ENCODE measurements around the gene RETREG2. TPM values are rescaled to one million over a fixed set of nuclear protein-coding genes. Genes with fewer than 3 reads are reported as not detected.
A peak's percentile ranks its signal among the peaks of the same experiment; 100 is the strongest.

Gene RETREG2
- total and polyA plus RNA-seq, 7 donors: 36.6 to 81.3 (median 43.5) TPM

DNA sequence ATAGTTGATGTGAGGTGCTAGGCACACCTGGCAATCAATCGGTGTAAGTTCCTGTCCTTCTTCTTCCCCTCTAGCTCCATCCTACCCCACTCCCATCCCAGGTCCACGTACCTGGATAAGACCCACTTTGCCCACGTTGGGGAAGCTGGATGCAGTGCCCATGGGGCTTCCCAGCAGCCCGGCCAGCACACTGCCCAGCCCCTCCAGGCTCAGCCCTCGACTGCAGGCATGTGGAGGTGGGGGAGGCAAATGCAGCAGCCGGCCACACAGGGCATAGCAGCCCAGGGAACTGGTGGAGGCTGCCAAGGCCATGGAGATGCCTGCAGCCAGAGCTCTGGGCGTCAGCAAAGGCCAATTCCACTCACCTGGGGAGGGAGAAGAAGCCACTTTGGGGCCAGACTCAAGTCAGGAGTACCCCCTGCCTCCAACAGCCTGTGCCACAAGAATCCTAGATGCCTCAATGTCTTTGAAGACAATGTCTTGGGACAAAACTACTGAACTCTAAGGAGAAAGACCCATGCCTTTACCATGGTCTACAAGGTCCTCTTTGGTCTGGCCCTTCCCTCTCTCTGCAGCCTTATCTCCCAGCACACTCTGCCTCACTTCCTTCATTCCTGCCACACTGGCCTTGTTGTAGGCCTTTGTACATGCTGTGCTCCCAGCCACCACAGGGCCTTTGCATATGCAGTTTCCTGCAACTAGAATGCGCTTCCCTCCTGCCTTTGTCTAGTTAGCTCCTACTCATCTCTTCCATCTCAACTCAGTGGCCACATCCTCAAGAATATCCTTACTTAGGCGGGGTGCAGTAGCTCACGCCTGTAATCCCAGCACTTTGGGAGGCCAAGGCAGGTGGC is 12.8 kb upstream of the RETREG2 start:
- no peak for TF ChIP-seq POLR2AphosphoS5 (IDR thresholded peaks at IDR 0.05)
- TF ChIP-seq EP300 (IDR thresholded peaks at IDR 0.05): no peak
- TF ChIP-seq, protein P1, sequence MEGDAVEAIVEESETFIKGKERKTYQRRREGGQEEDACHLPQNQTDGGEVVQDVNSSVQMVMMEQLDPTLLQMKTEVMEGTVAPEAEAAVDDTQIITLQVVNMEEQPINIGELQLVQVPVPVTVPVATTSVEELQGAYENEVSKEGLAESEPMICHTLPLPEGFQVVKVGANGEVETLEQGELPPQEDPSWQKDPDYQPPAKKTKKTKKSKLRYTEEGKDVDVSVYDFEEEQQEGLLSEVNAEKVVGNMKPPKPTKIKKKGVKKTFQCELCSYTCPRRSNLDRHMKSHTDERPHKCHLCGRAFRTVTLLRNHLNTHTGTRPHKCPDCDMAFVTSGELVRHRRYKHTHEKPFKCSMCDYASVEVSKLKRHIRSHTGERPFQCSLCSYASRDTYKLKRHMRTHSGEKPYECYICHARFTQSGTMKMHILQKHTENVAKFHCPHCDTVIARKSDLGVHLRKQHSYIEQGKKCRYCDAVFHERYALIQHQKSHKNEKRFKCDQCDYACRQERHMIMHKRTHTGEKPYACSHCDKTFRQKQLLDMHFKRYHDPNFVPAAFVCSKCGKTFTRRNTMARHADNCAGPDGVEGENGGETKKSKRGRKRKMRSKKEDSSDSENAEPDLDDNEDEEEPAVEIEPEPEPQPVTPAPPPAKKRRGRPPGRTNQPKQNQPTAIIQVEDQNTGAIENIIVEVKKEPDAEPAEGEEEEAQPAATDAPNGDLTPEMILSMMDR (IDR thresholded peaks at IDR 0.05): no peak
- TF ChIP-seq POLR2A (IDR thresholded peaks at IDR 0.05): no peak
- H3K36me3 ChIP-seq: no peaks in the 10 kb centered on the region
- H3K27me3 ChIP-seq: no peaks in the 10 kb centered on the region
- no peak overlapping the region for H3K27ac ChIP-seq
- H3K9me3 ChIP-seq: no peaks in the 10 kb centered on the region
- no peak for DNase-seq
- no peak overlapping the region for H3K4me3 ChIP-seq
- WGBS, 2 donors: 93% methylated on average over 10 of the region's 10 CpGs
- H3K4me1 ChIP-seq: peaks cover 0 to 7% (median 5%) of the 10 kb centered on the region in 4 donors
- intact Hi-C loops (cut with DNase I): no loop called here

DNA sequence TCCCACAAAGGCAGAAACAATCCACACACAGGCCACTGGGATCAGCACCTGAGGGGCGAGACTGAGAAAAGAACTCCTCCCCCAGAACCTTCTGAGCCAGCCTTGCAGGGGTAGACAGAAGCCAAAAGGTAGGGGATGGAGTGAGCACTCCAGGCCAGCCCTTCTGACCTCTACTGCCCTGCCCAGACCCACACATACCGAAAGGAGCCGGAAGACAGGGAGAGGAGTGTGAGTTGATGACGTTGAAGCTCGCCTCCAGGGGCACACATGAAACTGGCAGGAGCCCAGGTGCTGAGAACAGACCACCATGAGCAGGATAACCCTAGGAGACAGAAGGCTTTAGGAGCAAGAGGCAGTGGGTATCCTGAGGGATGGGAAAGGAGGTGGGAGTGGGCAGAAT is 10.1 kb upstream of the RETREG2 start:
- 80 to 92% methylated on average over 5 of the region's 5 CpGs for WGBS, 2 donors
- no peak for DNase-seq
- intact Hi-C loops (cut with DNase I): no loop called here

DNA sequence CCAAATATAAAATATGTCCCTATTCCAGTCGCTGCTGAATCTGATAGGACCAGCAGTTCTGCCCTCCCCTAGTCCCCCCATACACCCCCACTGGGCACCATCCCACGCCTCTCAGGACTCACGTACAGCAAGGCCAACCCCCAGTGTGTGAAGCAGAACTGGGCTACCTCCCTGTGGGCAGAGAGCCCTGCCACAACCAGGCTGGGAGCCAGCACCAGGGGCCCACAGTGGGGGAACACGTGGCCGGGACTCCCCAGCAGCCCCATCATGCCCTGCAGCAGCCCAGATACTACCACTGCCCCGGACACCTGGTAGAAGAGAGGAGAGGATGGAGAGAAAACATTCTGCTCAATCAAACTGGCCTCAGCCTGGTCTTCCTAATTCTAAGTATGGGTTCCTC is 9.5 kb upstream of the RETREG2 start:
- H3K9me3 ChIP-seq: no peaks in the 10 kb centered on the region
- intact Hi-C loops (cut with DNase I): no loop called here

More for the DNA sequence above, 10.1 kb upstream of the RETREG2 start:
- TF ChIP-seq EP300 (IDR thresholded peaks at IDR 0.05): no peak
- Histone ChIP-seq H3K36me3 (peaks cover 0 to 12% (median 8%) of the 10 kb centered on the region in 4 donors), H3K9me3 (no peaks in the 10 kb centered on the region), H3K4me1 (peaks cover 0 to 13% (median 12%) of the 10 kb centered on the region in 4 donors), H3K27ac (no peak overlapping the region), H3K4me3 (no peak overlapping the region), H3K27me3 (no peaks in the 10 kb centered on the region)

DNA sequence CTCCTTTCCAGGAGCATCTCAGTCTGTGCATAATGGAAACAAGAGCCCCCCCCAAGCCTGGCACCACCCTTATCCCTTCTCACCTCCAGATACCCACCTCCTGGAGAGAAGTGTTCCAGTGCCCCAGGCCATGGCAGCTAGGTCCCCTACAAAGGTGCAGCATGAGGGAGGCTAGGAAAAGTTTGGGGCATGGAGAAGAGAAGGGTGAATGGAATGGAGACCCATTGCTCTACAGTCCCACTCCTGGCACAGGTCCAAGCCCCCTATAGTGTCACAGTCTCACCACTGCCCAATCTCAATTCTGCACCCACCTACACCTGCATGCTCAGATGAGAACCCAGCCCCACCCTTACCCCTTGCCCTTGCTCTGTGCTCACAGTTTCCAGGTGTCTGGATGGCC is 9.1 kb upstream of the RETREG2 start:
- H3K27ac ChIP-seq: no peak overlapping the region
- H3K9me3 ChIP-seq: no peaks in the 10 kb centered on the region
- TF ChIP-seq EP300 (IDR thresholded peaks at IDR 0.05): no peak
- TF ChIP-seq POLR2AphosphoS5 (IDR thresholded peaks at IDR 0.05): no peak
- no peak for TF ChIP-seq POLR2A (IDR thresholded peaks at IDR 0.05)
- TF ChIP-seq, protein P1 (IDR thresholded peaks at IDR 0.05): no peak
- H3K4me3 ChIP-seq: no peak overlapping the region
- no peak for DNase-seq
- intact Hi-C loops (cut with DNase I): no loop called here
- no peaks in the 10 kb centered on the region for H3K27me3 ChIP-seq
- H3K36me3 ChIP-seq: peaks cover 0 to 22% (median 13%) of the 10 kb centered on the region in 4 donors
- H3K4me1 ChIP-seq: peaks cover 0 to 13% (median 12%) of the 10 kb centered on the region in 4 donors

More for the DNA sequence above, 9.5 kb upstream of the RETREG2 start:
- Histone ChIP-seq H3K27me3 (no peaks in the 10 kb centered on the region), H3K27ac (no peak overlapping the region), H3K4me3 (no peak overlapping the region), H3K36me3 (peaks cover 0 to 18% (median 12%) of the 10 kb centered on the region in 4 donors), H3K4me1 (peaks cover 0 to 13% (median 12%) of the 10 kb centered on the region in 4 donors)
- TF ChIP-seq POLR2AphosphoS5 (IDR thresholded peaks at IDR 0.05) (no peak), POLR2A (IDR thresholded peaks at IDR 0.05) (no peak), EP300 (IDR thresholded peaks at IDR 0.05) (no peak)
- TF ChIP-seq, protein P1 (IDR thresholded peaks at IDR 0.05): no peak
- DNase-seq: no peak
- WGBS, 2 donors: 65 to 75% methylated on average over 6 of the region's 6 CpGs

DNA sequence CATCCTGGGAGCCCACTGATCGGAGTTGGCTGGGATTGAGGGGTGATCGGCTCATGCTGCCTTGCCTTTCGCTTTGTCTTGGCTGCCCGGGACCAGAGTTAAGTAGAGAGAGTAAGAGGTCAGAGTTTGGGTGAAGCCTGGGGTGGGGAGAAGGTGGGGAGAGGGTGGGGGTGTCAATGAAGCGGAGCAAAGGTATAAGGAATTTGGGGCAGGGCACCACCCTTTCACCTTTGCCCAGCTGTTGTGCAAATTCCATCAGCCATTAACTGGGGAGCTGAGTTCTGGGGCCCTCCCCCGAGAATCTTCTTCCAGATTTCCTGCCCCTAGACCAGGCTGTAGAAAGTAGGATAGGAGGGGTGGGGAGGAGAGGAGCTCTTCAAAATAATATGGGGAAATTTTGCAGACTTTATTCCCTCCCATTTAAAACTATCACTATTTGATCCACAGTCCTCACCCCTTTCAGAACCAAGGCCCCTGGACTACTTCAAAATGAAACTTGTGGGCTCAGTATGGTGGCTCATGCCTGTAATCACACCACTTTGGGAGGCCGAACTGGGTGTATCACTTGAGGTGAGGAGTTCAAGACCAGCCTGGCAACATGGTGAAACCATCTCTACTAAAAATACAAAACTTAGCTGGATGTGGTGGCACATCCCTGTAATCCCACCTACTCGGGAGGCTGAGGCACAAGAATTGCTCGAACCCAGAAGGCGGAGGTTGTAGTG is 8.0 kb upstream of the RETREG2 start, which contains the start of gene SLC23A3:
Gene SLC23A3, minus strand, starts transcription at position 100 of the 725 bp plus-strand sequence. Its CDS starts 45 bp downstream, at position 55.
- H3K36me3 ChIP-seq: peaks cover 0 to 33% (median 22%) of the 10 kb centered on the region in 4 donors
- H3K27ac ChIP-seq: peak within 1 kb of the TSS; percentile 62 to 79 (median 70)
- H3K4me1 ChIP-seq: peaks cover 0 to 18% (median 17%) of the 10 kb centered on the region in 4 donors
- H3K27me3 ChIP-seq: no peaks in the 10 kb centered on the region
- H3K4me3 ChIP-seq: no peak within 1 kb of the TSS
- DNase-seq: no peak
- H3K9me3 ChIP-seq: no peaks in the 10 kb centered on the region
- 63 to 86% methylated on average over 10 of the region's 10 CpGs for WGBS, 2 donors
- intact Hi-C loops (cut with DNase I): no loop called here
- TF ChIP-seq EP300 (IDR thresholded peaks at IDR 0.05): no peak
- TF ChIP-seq POLR2A (IDR thresholded peaks at IDR 0.05): no peak
- TF ChIP-seq, protein P1 (IDR thresholded peaks at IDR 0.05): no peak
- TF ChIP-seq POLR2AphosphoS5 (IDR thresholded peaks at IDR 0.05): no peak
